Ishikawa (cell line): ENCODE results near the gene RGS10.

ENCODE experiments used
- EP300 ChIP-seq: IDR thresholded peaks from 2 replicates; pipeline ENCODE4 v1.6.1; 2012; ENCODE audit warnings: borderline replicate concordance
- FOXM1 ChIP-seq: IDR thresholded peaks from 2 replicates; pipeline ENCODE4 v1.6.1; 2012; ENCODE audit warnings: low read depth, borderline replicate concordance
- REST ChIP-seq: IDR thresholded peaks from 2 replicates; pipeline ENCODE4 v1.6.1; 2012; ENCODE audit warnings: low read depth, mild to moderate bottlenecking

GRCh38 chr10:119539359-119539825, 3.1 kb downstream of the RGS10 start:
- TF ChIP-seq EP300 = no peak
- TF ChIP-seq FOXM1 = no peak
- no peak for TF ChIP-seq REST
